K562 (cell line): ENCODE measurements around the gene TTBK2. TPM values are rescaled to one million over a fixed set of nuclear protein-coding genes. Genes with fewer than 3 reads are reported as not detected.

ENCODE experiments used
- ATAC-seq: fragments of 200-7000 bp; cut with Tn5 transposase; 3 replicates; pipeline ENCODE4 v1.9.1; 2020; ENCODE audit warnings: moderate library complexity
- BruUV-seq: library from RNA; stranded (reverse); fragments of 400-500 nt; replicated peaks from 2 replicates; lab custom pipeline; 2021; lab: Mats Ljungman, UMichigan
- CTCF ChIA-PET: fragments of 300-600 bp; formaldehyde crosslinking; extraction: SDS; loops from one replicate; lab custom pipeline; 2021; ENCODE audit warnings: low intra/inter-chr PET ratio; lab: Yijun Ruan, JAX
- POLR2A ChIA-PET: fragments of 300-600, 350-650 bp; sonication (Branson Sonifier 250); formaldehyde crosslinking; extraction: SDS; loops from one replicate; lab custom pipeline; 2021; ENCODE audit warnings: antibody characterized with exemption, inconsistent platforms; lab: Yijun Ruan, JAX
- DNase-seq, 4 experiments: peaks; one replicate each; pipeline versions ENCODE4 v3.0.0 to v3.0.0-alpha.2; 2011 to 2018; ENCODE audit warnings: low spot score in 3 of 4, mixed read lengths in 3 of 4; ENCODE audit errors: extremely low read depth in 1 of 4
- FAIRE-seq: peaks from 2 replicates; lab custom pipeline; 2011; peaks lifted over from hg19 to GRCh38; lab: Jason Lieb, UNC
- H2AFZ ChIP-seq: 2 replicates; pipeline ENCODE4 v1.6.0; 2011; ENCODE audit warnings: low read depth, low read length, control low read depth, inconsistent platforms
- H3K27ac ChIP-seq: fragments of 200-600 bp; 3 replicates; pipeline ENCODE4 v1.8.0; 2011; ENCODE audit warnings: low read depth, mild to moderate bottlenecking, control low read depth, inconsistent platforms, low read length, moderate library complexity, mixed read lengths; ENCODE audit errors: extremely low read depth
- H3K27me3 ChIP-seq, 2 experiments: fragments of 300-600 bp in 1 of 2; 2 replicates in 1 of 2; 3 replicates in 1 of 2; pipeline versions ENCODE4 v1.6.0 to v1.8.0; 2011; ENCODE audit warnings: inconsistent platforms in 2 of 2, low read length in 2 of 2, mild to moderate bottlenecking in 1 of 2, mixed read lengths in 1 of 2, moderate library complexity in 1 of 2; ENCODE audit not compliant: control insufficient read depth in 2 of 2, insufficient read depth in 2 of 2
- H3K36me3 ChIP-seq: fragments of 300-600 bp; 3 replicates; pipeline ENCODE4 v1.8.0; 2011; ENCODE audit warnings: mild to moderate bottlenecking, low read length, inconsistent platforms; ENCODE audit not compliant: control insufficient read depth, insufficient read depth
- H3K4me1 ChIP-seq, 2 experiments: fragments of 200-600 bp in 1 of 2; replicated peaks in 1 of 2; 2 replicates in 1 of 2; 3 replicates in 1 of 2; pipeline versions ENCODE4 v1.5.1 to v1.8.0; 2011; ENCODE audit warnings: inconsistent platforms in 2 of 2, low read length in 2 of 2, mild to moderate bottlenecking in 1 of 2, mixed read lengths in 1 of 2, moderate library complexity in 1 of 2; ENCODE audit not compliant: control insufficient read depth in 2 of 2, insufficient read depth in 2 of 2
- H3K4me2 ChIP-seq: 2 replicates; pipeline ENCODE4 v1.6.1; 2011; ENCODE audit warnings: low read length, control low read depth, inconsistent platforms, mixed read lengths; ENCODE audit not compliant: insufficient read depth
- H3K4me3 ChIP-seq: fragments of 200-600 bp; sonication (generic), shearing (Covaris generic); 2 replicates; pipeline ENCODE4 v1.5.1; 2016; ENCODE audit warnings: control low read depth, inconsistent platforms
- H3K79me2 ChIP-seq: fragments of 200-600 bp; 3 replicates; pipeline ENCODE4 v1.8.0; 2011; ENCODE audit warnings: low read length, inconsistent platforms; ENCODE audit not compliant: control insufficient read depth, insufficient read depth
- H3K9ac ChIP-seq, 2 experiments: 2 replicates each; pipeline versions ENCODE4 v1.6.0 to v1.6.1; 2011; ENCODE audit warnings: low read depth in 2 of 2, low read length in 2 of 2, control low read depth in 1 of 2, inconsistent platforms in 1 of 2, mild to moderate bottlenecking in 1 of 2, mixed read lengths in 1 of 2; ENCODE audit not compliant: insufficient read depth in 1 of 2
- H3K9me1 ChIP-seq: one replicate; pipeline ENCODE4 v1.6.0; 2011; ENCODE audit warnings: inconsistent platforms, mild to moderate bottlenecking, low read length, moderate library complexity; ENCODE audit not compliant: control insufficient read depth, insufficient read depth
- H3K9me3 ChIP-seq: replicated peaks from 2 replicates; pipeline ENCODE4 v1.5.1; 2011; ENCODE audit warnings: low read depth, low read length, inconsistent platforms; ENCODE audit not compliant: control insufficient read depth, insufficient read depth
- H4K20me1 ChIP-seq: replicated peaks from 2 replicates; pipeline ENCODE4 v1.6.1; 2011; ENCODE audit warnings: low read length, inconsistent platforms, mixed read lengths; ENCODE audit not compliant: control insufficient read depth, insufficient read depth
- BCOR ChIP-seq: fragments of 450-650 bp; IDR thresholded peaks from 2 replicates; pipeline ENCODE4 v1.6.1; 2016
- CHCHD3 ChIP-seq: fragments of 250-450 bp; sonication (Bioruptor Pico); IDR thresholded peaks from 2 replicates; pipeline ENCODE4 v2.1.2; 2022; ENCODE audit warnings: mild to moderate bottlenecking
- COPS2 ChIP-seq: fragments of 450-650 bp; conservative IDR thresholded peaks from 2 replicates; pipeline ENCODE4 v1.6.1; 2016; ENCODE audit warnings: mild to moderate bottlenecking, moderate library complexity
- DNMT1 ChIP-seq: fragments of 450-650 bp; IDR thresholded peaks from 2 replicates; pipeline ENCODE4 v1.6.1; 2016; ENCODE audit warnings: antibody characterized with exemption, mild to moderate bottlenecking
- KLF16 ChIP-seq: IDR thresholded peaks from 2 replicates; pipeline ENCODE4 v1.6.1; 2016; ENCODE audit warnings: antibody characterized with exemption
- NR4A1 ChIP-seq, 2 experiments: fragments of 250-450 bp in 1 of 2; fragments of 450-650 bp in 1 of 2; sonication (Bioruptor Pico) in 1 of 2; IDR thresholded peaks; 2 replicates each; pipeline versions ENCODE4 v1.4.0 to v1.6.1; 2016 to 2020; ENCODE audit warnings: mild to moderate bottlenecking in 2 of 2, missing compliant biosample characterization in 1 of 2, missing genetic modification characterization in 1 of 2, moderate library complexity in 1 of 2
- PTRF ChIP-seq: fragments of 450-650 bp; IDR thresholded peaks from 2 replicates; pipeline ENCODE4 v1.6.1; 2016; ENCODE audit warnings: mild to moderate bottlenecking, missing genetic modification characterization, missing compliant biosample characterization
- TAF15 ChIP-seq: fragments of 200-400 bp; formaldehyde crosslinking; IDR thresholded peaks from 2 replicates; pipeline ENCODE4 v1.6.1; 2017; ENCODE audit warnings: mild to moderate bottlenecking, low read depth, low read length, moderate library complexity
- ZNF12 ChIP-seq: sonication (generic); formaldehyde crosslinking; IDR thresholded peaks from 2 replicates; pipeline ENCODE4 v1.4.0; 2020; ENCODE audit warnings: mild to moderate bottlenecking, missing genetic modification reagents
- ZNF212 ChIP-seq: fragments of 450-650 bp; formaldehyde crosslinking; IDR thresholded peaks from 2 replicates; pipeline ENCODE4 v1.4.0; 2020; ENCODE audit warnings: mild to moderate bottlenecking
- ZNF644 ChIP-seq: fragments of 200-800 bp; sonication (Bioruptor generic); IDR thresholded peaks from 2 replicates; pipeline ENCODE4 v1.6.1; 2016; ENCODE audit warnings: low read depth, missing genetic modification characterization, missing compliant biosample characterization
- ZZZ3 ChIP-seq: fragments of 450-650 bp; IDR thresholded peaks from 2 replicates; pipeline ENCODE4 v1.6.1; 2016; ENCODE audit warnings: antibody characterized with exemption, mild to moderate bottlenecking, moderate library complexity
- WGBS: fragments of 100-300 bp; shearing (Covaris generic); methylation state at CpG from one replicate; pipeline ENCODE4 v1.1.6; 2016; ENCODE audit warnings: low coverage, mixed read lengths; ENCODE audit not compliant: insufficient coverage; ENCODE audit errors: missing lambda C conversion rate; 5-methylcytosine and 5-hydroxymethylcytosine counted together
- in situ Hi-C: fragments of 300-500 bp; cut with MboI; formaldehyde crosslinking; loops from 4 replicates; pipeline ENCODE4 v1.15.0; 2018; ENCODE audit warnings: inconsistent platforms, mixed read lengths
- intact Hi-C: fragments of 100-400 bp; cut with micrococcal nuclease; formaldehyde crosslinking; loops from 2 replicates; pipeline ENCODE4 v1.14.2; 2022
- polyA plus RNA-seq, 8 experiments: library from polyadenylated mRNA; depleted of rRNA in 4 of 8; stranded (reverse) in 5 of 8; unstranded in 3 of 8; fragments of >200 nt; fragmentation: Nextera tagmentation in 2 of 8; fragmentation: Illumina TruSeq in 1 of 8; extraction: Ambion mirVana in 2 of 8; extraction: Trizol in 1 of 8; gene quantifications; 2 replicates each; pipeline versions ENCODE4 v1.2.1 to v1.2.3, GENCODE V29; 2011 to 2014; ENCODE audit warnings: inconsistent platforms in 1 of 8, missing spikeins in 1 of 8
- total RNA-seq, 7 experiments: library from RNA; depleted of rRNA in 6 of 7; stranded (reverse); fragments of >200 nt in 6 of 7; fragmentation: Illumina TruSeq in 2 of 7; extraction: Trizol in 2 of 7; gene quantifications; 2 replicates each; pipeline versions ENCODE4 v1.2.1 to v1.2.3, GENCODE V29; 2011 to 2021; ENCODE audit warnings: low replicate concordance in 1 of 7
- TF ChIP-seq, protein P1 (sequence below): fragments of 250-450 bp; sonication (Bioruptor Pico); IDR thresholded peaks from 2 replicates; pipeline ENCODE4 v1.5.1; 2021; ENCODE audit warnings: mild to moderate bottlenecking

TTBK2 gene
- total and polyA plus RNA-seq, 9 of the 15 experiments (the other 6 are each of a cell fraction or from before 2014, with no cell fraction given) = 0.89 to 8.0 (median 4.8) TPM

DNA sequence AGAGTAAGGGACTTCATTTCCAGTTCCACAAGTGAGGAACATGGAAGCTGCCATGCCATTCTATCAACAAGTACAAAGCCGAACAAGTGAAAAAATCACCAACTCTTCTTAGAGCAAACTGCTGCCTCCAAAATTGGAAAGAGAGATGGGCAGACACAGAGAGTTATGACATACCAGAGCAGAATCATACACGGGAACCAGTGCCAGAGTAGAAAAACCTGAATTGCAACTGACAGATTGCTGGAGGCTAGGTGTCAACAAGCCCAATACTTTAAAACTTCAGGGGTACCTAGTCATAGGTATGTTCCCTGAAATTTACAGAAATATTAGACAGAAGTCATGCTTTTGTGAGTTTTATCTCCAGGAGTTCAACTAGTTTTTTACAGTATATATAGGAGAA lies 62.0 kb downstream of the TTBK2 start:
- in situ Hi-C loops (no loop called here), intact Hi-C loops (no loop called here)
- Histone ChIP-seq H3K27ac (no peak overlapping the region), H3K9me3 (no peaks in the 10 kb centered on the region), H3K36me3 (no peaks in the 10 kb centered on the region), H3K27me3 (no peaks in the 10 kb centered on the region), H3K9ac (no peak overlapping the region), H3K4me2 (no peak overlapping the region), H3K9me1 (no peaks in the 10 kb centered on the region), H2AFZ (no peak overlapping the region), H3K4me3 (no peak overlapping the region), H4K20me1 (no peaks in the 10 kb centered on the region), H3K4me1 (no peaks in the 10 kb centered on the region), H3K79me2 (no peaks in the 10 kb centered on the region)
- CTCF ChIA-PET = no interaction called here
- no peak for TF ChIP-seq ZNF644 (tag)
- no peak for TF ChIP-seq ZNF12 (CRISPR knock-in tag)
- TF ChIP-seq CHCHD3 (CRISPR knock-in tag) = no peak
- ATAC-seq (no peak), FAIRE-seq (no peak), DNase-seq (no peak)
- BruUV-seq = no TSS peak
- POLR2A ChIA-PET = no interaction called here
- 39% methylated on average over 2 of the region's 2 CpGs for WGBS

GRCh38 chr15:42854576-42854975 lies 66.0 kb downstream of the TTBK2 start:
- H3K27ac ChIP-seq = no peak overlapping the region
- no peak for ATAC-seq
- intact Hi-C loops = no loop called here
- no peaks in the 10 kb centered on the region for H3K4me1 ChIP-seq
- no peaks in the 10 kb centered on the region for H3K9me3 ChIP-seq
- H3K27me3 ChIP-seq = no peaks in the 10 kb centered on the region
- no peak overlapping the region for H3K9ac ChIP-seq
- no peaks in the 10 kb centered on the region for H3K79me2 ChIP-seq
- DNase-seq = no peak
- FAIRE-seq = no peak
- 80% methylated on average over 3 of the region's 3 CpGs for WGBS
- H3K9me1 ChIP-seq = no peaks in the 10 kb centered on the region
- no peaks in the 10 kb centered on the region for H4K20me1 ChIP-seq
- no TSS peak for BruUV-seq
- in situ Hi-C loops = no loop called here
- POLR2A ChIA-PET = no interaction called here
- CTCF ChIA-PET = no interaction called here
- no peak for TF ChIP-seq TAF15
- TF ChIP-seq, protein P1, sequence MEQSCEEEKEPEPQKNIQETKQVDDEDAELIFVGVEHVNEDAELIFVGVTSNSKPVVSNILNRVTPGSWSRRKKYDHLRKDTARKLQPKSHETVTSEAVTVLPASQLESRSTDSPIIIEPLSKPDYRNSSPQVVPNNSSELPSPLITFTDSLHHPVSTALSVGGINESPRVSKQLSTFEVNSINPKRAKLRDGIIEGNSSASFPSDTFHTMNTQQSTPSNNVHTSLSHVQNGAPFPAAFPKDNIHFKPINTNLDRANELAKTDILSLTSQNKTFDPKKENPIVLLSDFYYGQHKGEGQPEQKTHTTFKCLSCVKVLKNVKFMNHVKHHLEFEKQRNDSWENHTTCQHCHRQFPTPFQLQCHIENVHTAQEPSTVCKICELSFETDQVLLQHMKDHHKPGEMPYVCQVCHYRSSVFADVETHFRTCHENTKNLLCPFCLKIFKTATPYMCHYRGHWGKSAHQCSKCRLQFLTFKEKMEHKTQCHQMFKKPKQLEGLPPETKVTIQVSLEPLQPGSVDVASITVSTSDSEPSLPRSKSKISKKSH (CRISPR knock-in tag) = no peak
- TF ChIP-seq NR4A1 (CRISPR knock-in tag; IDR thresholded peaks at IDR 0.05) = no peak
- TF ChIP-seq NR4A1 (tag; IDR thresholded peaks at IDR 0.05) = no peak
- TF ChIP-seq ZZZ3 = no peak
- TF ChIP-seq COPS2 = no peak
- no peak for TF ChIP-seq ZNF212 (CRISPR knock-in tag)
- no peak for TF ChIP-seq DNMT1
- TF ChIP-seq PTRF (tag) = no peak
- no peak for TF ChIP-seq KLF16
- no peak for TF ChIP-seq BCOR
- H3K4me3 ChIP-seq = no peak overlapping the region
- H2AFZ ChIP-seq = no peak overlapping the region
- H3K36me3 ChIP-seq = no peaks in the 10 kb centered on the region
- H3K4me2 ChIP-seq = no peak overlapping the region
